ENCODE data around the gene ELP2. TPM values are rescaled to one million over a fixed set of nuclear protein-coding genes. Genes with fewer than 3 reads are reported as not detected.
A peak's percentile ranks its signal among the peaks of the same experiment; 100 is the strongest.
"Not testable (repeated sequence)": the region's sequence is repeated elsewhere in the genome, so short reads cannot be mapped to it uniquely, and the experiment has no call there.

The ELP2 gene
- total RNA-seq, 1 donor, result 125 TPM

DNA sequence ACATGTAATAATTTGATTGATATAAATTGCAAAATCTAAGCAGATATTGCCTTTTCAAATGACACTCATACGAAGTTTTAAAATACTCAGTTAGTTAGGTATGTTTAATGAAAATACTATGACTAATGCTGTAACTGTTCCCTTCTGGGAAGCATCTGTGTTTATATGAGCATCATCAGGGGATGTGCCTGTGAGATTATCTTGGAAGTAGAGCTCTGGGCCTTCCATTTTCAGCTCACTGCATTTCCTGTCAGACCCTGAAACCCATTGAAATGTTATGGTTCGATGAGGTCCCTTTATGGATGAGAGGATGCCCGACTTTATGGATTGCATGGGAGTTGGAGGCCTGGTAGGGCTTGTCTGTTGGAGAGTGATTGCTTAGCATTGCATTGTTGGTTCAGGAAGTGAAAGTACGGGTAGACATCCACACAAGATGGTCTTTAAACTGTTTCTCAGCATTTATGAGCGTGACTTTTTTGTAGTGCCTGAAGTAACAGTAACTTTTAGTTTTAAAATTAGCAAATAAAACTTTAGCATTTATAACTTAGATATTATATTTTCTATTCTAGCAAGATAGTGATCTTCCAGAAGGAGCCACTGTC lies 28.7 kb downstream of the ELP2 start:
- Histone ChIP-seq H2AFZ (ENCODE audit: low read length) (no peak overlapping the region), H3K9me3 (ENCODE audit: low read depth, low read length) (no peaks in the 10 kb centered on the region), H3K4me1 (ENCODE audit: insufficient read depth, low read length) (peaks cover 44% of the 10 kb centered on the region), H3K4me3 (ENCODE audit: insufficient read depth, low read length) (peak overlapping the region; percentile 14), H4K20me1 (ENCODE audit: insufficient read depth, low read length) (no peaks in the 10 kb centered on the region), H3K36me3 (ENCODE audit: insufficient read depth, low read length) (peaks cover 58% of the 10 kb centered on the region), H3K27me3 (ENCODE audit: insufficient read depth, low read length) (no peaks in the 10 kb centered on the region), H3K79me2 (ENCODE audit: insufficient read depth, low read length) (peaks cover 8% of the 10 kb centered on the region), H3K27ac (ENCODE audit: low read depth, low read length) (peak overlapping the region; percentile 90), H3K4me2 (ENCODE audit: insufficient read depth, low read length) (peak overlapping the region; percentile 51)
- no peak for DNase-seq (ENCODE audit: insufficient read length, low spot score, missing footprints)
- TF ChIP-seq, protein P1, sequence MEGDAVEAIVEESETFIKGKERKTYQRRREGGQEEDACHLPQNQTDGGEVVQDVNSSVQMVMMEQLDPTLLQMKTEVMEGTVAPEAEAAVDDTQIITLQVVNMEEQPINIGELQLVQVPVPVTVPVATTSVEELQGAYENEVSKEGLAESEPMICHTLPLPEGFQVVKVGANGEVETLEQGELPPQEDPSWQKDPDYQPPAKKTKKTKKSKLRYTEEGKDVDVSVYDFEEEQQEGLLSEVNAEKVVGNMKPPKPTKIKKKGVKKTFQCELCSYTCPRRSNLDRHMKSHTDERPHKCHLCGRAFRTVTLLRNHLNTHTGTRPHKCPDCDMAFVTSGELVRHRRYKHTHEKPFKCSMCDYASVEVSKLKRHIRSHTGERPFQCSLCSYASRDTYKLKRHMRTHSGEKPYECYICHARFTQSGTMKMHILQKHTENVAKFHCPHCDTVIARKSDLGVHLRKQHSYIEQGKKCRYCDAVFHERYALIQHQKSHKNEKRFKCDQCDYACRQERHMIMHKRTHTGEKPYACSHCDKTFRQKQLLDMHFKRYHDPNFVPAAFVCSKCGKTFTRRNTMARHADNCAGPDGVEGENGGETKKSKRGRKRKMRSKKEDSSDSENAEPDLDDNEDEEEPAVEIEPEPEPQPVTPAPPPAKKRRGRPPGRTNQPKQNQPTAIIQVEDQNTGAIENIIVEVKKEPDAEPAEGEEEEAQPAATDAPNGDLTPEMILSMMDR (IDR thresholded peaks at IDR 0.05; ENCODE audit: extremely low read depth, low read depth, low read length), result no peak

- no peak overlapping the region for H2AFZ ChIP-seq (ENCODE audit: low read length)
- TF ChIP-seq, protein P1 (IDR thresholded peaks at IDR 0.05; ENCODE audit: extremely low read depth, low read depth, low read length), result no peak
- DNase-seq (ENCODE audit: insufficient read length, low spot score, missing footprints), result no peak
- no peak overlapping the region for H3K4me3 ChIP-seq (ENCODE audit: insufficient read depth, low read length)
- no peaks in the 10 kb centered on the region for H4K20me1 ChIP-seq (ENCODE audit: insufficient read depth, low read length)
- no peak overlapping the region for H3K27ac ChIP-seq (ENCODE audit: low read depth, low read length)
- peaks cover 27% of the 10 kb centered on the region for H3K4me1 ChIP-seq (ENCODE audit: insufficient read depth, low read length)
- peaks cover 15% of the 10 kb centered on the region for H3K79me2 ChIP-seq (ENCODE audit: insufficient read depth, low read length)
- no peak overlapping the region for H3K4me2 ChIP-seq (ENCODE audit: insufficient read depth, low read length)
- no peaks in the 10 kb centered on the region for H3K9me3 ChIP-seq (ENCODE audit: low read depth, low read length)
- peaks cover 59% of the 10 kb centered on the region for H3K36me3 ChIP-seq (ENCODE audit: insufficient read depth, low read length)
- H3K27me3 ChIP-seq (ENCODE audit: insufficient read depth, low read length), result no peaks in the 10 kb centered on the region
Measured at GRCh38 chr18:36160959-36161371, 31.3 kb downstream of the ELP2 start.

- H3K9me3 ChIP-seq (ENCODE audit: low read depth, low read length), result no peaks in the 10 kb centered on the region
- H3K4me3 ChIP-seq (ENCODE audit: insufficient read depth, low read length), result no peak overlapping the region
- DNase-seq (ENCODE audit: insufficient read length, low spot score, missing footprints), result no peak
- no peak overlapping the region for H3K4me2 ChIP-seq (ENCODE audit: insufficient read depth, low read length)
- H2AFZ ChIP-seq (ENCODE audit: low read length), result no peak overlapping the region
- H3K27me3 ChIP-seq (ENCODE audit: insufficient read depth, low read length), result no peaks in the 10 kb centered on the region
- H3K79me2 ChIP-seq (ENCODE audit: insufficient read depth, low read length), result peaks cover 15% of the 10 kb centered on the region
- no peak overlapping the region for H3K27ac ChIP-seq (ENCODE audit: low read depth, low read length)
- H3K36me3 ChIP-seq (ENCODE audit: insufficient read depth, low read length), result peaks cover 68% of the 10 kb centered on the region
- peaks cover 11% of the 10 kb centered on the region for H3K4me1 ChIP-seq (ENCODE audit: insufficient read depth, low read length)
- TF ChIP-seq, protein P1 (IDR thresholded peaks at IDR 0.05; ENCODE audit: extremely low read depth, low read depth, low read length), result no peak
- H4K20me1 ChIP-seq (ENCODE audit: insufficient read depth, low read length), result no peaks in the 10 kb centered on the region
Measured at GRCh38 chr18:36162981-36163380, 33.3 kb downstream of the ELP2 start.

GRCh38 chr18:36167692-36168218 lies 38.1 kb downstream of the ELP2 start:
- Histone ChIP-seq H3K36me3 (ENCODE audit: insufficient read depth, low read length) (peaks cover 55% of the 10 kb centered on the region), H3K4me3 (ENCODE audit: insufficient read depth, low read length) (no peak overlapping the region), H4K20me1 (ENCODE audit: insufficient read depth, low read length) (no peaks in the 10 kb centered on the region), H3K4me1 (ENCODE audit: insufficient read depth, low read length) (peaks cover 3% of the 10 kb centered on the region), H3K27me3 (ENCODE audit: insufficient read depth, low read length) (no peaks in the 10 kb centered on the region), H3K27ac (ENCODE audit: low read depth, low read length) (no peak overlapping the region), H3K4me2 (ENCODE audit: insufficient read depth, low read length) (no peak overlapping the region), H3K9me3 (ENCODE audit: low read depth, low read length) (no peaks in the 10 kb centered on the region), H2AFZ (ENCODE audit: low read length) (no peak overlapping the region), H3K79me2 (ENCODE audit: insufficient read depth, low read length) (peaks cover 12% of the 10 kb centered on the region)
- TF ChIP-seq, protein P1 (IDR thresholded peaks at IDR 0.05; ENCODE audit: extremely low read depth, low read depth, low read length), result no peak
- no peak for DNase-seq (ENCODE audit: insufficient read length, low spot score, missing footprints)

DNA sequence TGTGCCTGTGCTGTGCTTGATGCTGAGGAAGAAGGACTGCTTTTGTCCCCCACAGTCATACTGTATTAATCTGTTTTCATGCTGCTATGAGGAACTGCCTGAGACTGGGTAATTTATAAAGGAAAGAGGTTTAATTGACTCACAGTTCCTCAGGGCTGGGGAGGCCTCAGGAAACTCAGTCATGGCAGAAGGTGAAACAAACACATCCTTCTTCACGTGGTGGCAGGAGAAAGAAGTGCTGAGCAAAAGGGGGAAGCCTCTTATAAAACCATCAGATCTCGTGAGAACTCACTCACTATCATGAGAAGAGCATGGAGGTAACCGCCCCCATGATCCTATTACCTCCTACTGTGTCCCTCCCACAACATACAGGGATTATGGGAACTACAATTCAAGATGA lies 38.6 kb downstream of the ELP2 start:
- H3K36me3 ChIP-seq (ENCODE audit: insufficient read depth, low read length), result peaks cover 58% of the 10 kb centered on the region
- not testable (repeated sequence) for H3K4me1 ChIP-seq (ENCODE audit: insufficient read depth, low read length); H2AFZ ChIP-seq (ENCODE audit: low read length); H3K27ac ChIP-seq (ENCODE audit: low read depth, low read length); H3K27me3 ChIP-seq (ENCODE audit: insufficient read depth, low read length); H3K4me2 ChIP-seq (ENCODE audit: insufficient read depth, low read length); H3K79me2 ChIP-seq (ENCODE audit: insufficient read depth, low read length); H3K4me3 ChIP-seq (ENCODE audit: insufficient read depth, low read length); H3K9me3 ChIP-seq (ENCODE audit: low read depth, low read length); H4K20me1 ChIP-seq (ENCODE audit: insufficient read depth, low read length); DNase-seq (ENCODE audit: insufficient read length, low spot score, missing footprints)

All from osteoblast (primary cell).